ENCODE measurements around the gene CRMP1. TPM values are rescaled to one million over a fixed set of nuclear protein-coding genes. Genes with fewer than 3 reads are reported as not detected.

CRMP1 gene
- total and polyA plus RNA-seq, 2 of the 4 experiments (the other 2 are of a cell fraction), result 4.1 to 7.4 TPM

- no peak overlapping the region for H2BK15ac ChIP-seq (ENCODE audit: low read depth, low read length)
- H4K20me1 ChIP-seq (ENCODE audit: insufficient read depth, low read length), result no peaks in the 10 kb centered on the region; the same call in 1 of the 2 replicates
- dilution Hi-C loops (cut with HindIII; ENCODE audit: low sequenced_read_pairs, unreplicated experiment) (no loop called here), intact Hi-C loops (cut with micrococcal nuclease) (no loop called here), in situ Hi-C loops (cut with MboI; ENCODE audit: low sequenced_read_pairs) (no loop called here)
- no peak overlapping the region for H3K56ac ChIP-seq (ENCODE audit: extremely low read depth, insufficient read depth, low read length)
- no peak overlapping the region for H3K4me2 ChIP-seq (ENCODE audit: low read depth, low read length)
- H4K5ac ChIP-seq (ENCODE audit: low read depth, low read length), result no peak overlapping the region
- H3K9me1 ChIP-seq (ENCODE audit: insufficient read depth, low read length), result no peaks in the 10 kb centered on the region
- ATAC-seq (ENCODE audit: low read depth) (no peak), DNase-seq (no peak)
- H3K9me3 ChIP-seq (ENCODE audit: control insufficient read depth, insufficient read depth, low read length), result peaks cover 5% of the 10 kb centered on the region; the same call in 1 of the 2 replicates
- ChIA-PET CTCF (no interaction called here), POLR2A (ENCODE audit: unreplicated experiment) (no interaction called here)
- H3K27ac ChIP-seq (ENCODE audit: insufficient read depth, low read length), result no peak overlapping the region
- H3K27me3 ChIP-seq (ENCODE audit: control insufficient read depth, insufficient read depth, low read length), result peaks cover 45% of the 10 kb centered on the region
- no peak overlapping the region for H3K18ac ChIP-seq (ENCODE audit: low read depth, low read length)
- no peak overlapping the region for H2AK9ac ChIP-seq (replicated peaks; ENCODE audit: low read depth, low read length, poor library complexity)
- no peaks in the 10 kb centered on the region for H3K36me3 ChIP-seq (ENCODE audit: control insufficient read depth, insufficient read depth, low read length)
- H3K23ac ChIP-seq (ENCODE audit: low read depth, low read length), result no peak overlapping the region
- no peak overlapping the region for H2BK120ac ChIP-seq (ENCODE audit: low read depth, low read length)
- H3K4me3 ChIP-seq (ENCODE audit: insufficient read depth, low read depth, low read length), result no peak overlapping the region
- no peak overlapping the region for H3K14ac ChIP-seq (replicated peaks; ENCODE audit: low read depth, low read length)
- 74% methylated on average over 11 of the region's 13 CpGs; no CpG with 5 or more reads in 1 of the 2 experiments for WGBS, 2 experiments (ENCODE audit: extremely low coverage in 2 of 2, insufficient read length in 1 of 2)
- H3K79me1 ChIP-seq (ENCODE audit: low read depth in 1 of 2, low read length in 2 of 2), result no peaks in the 10 kb centered on the region
- H2AFZ ChIP-seq (replicated peaks; ENCODE audit: low read length, poor library complexity), result no peak overlapping the region
- H3K4me1 ChIP-seq (ENCODE audit: control insufficient read depth, insufficient read depth, low read length), result no peaks in the 10 kb centered on the region
- H2BK20ac ChIP-seq (ENCODE audit: low read depth, low read length), result no peak overlapping the region
- BruUV-seq (replicated peaks), result no TSS peak
- TF ChIP-seq CEBPB (IDR thresholded peaks at IDR 0.05; ENCODE audit: low read depth, low read length), result no peak
- no peak for TF ChIP-seq MAZ (IDR thresholded peaks at IDR 0.05; ENCODE audit: borderline replicate concordance, low read depth, low read length)
- TF ChIP-seq, protein P1, sequence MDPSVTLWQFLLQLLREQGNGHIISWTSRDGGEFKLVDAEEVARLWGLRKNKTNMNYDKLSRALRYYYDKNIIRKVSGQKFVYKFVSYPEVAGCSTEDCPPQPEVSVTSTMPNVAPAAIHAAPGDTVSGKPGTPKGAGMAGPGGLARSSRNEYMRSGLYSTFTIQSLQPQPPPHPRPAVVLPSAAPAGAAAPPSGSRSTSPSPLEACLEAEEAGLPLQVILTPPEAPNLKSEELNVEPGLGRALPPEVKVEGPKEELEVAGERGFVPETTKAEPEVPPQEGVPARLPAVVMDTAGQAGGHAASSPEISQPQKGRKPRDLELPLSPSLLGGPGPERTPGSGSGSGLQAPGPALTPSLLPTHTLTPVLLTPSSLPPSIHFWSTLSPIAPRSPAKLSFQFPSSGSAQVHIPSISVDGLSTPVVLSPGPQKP (IDR thresholded peaks at IDR 0.05; ENCODE audit: borderline replicate concordance, low read depth, low read length), result no peak
- TF ChIP-seq RFX5 (IDR thresholded peaks at IDR 0.05; ENCODE audit: low read depth, low read length), result no peak
- TF ChIP-seq MAFK (IDR thresholded peaks at IDR 0.05; ENCODE audit: low read depth, low read length), result no peak
- no peak for TF ChIP-seq NFE2L2 (IDR thresholded peaks at IDR 0.05; ENCODE audit: low read depth, low read length)
- TF ChIP-seq POLR2A (IDR thresholded peaks at IDR 0.05; ENCODE audit: low read depth, low read length), result no peak
- no peak for TF ChIP-seq CHD1 (IDR thresholded peaks at IDR 0.05; ENCODE audit: low read depth, low read length)
- no peak for TF ChIP-seq CTCF (conservative IDR thresholded peaks at IDR 0.05; ENCODE audit: low read depth, low read length)
- TF ChIP-seq, protein P2, sequence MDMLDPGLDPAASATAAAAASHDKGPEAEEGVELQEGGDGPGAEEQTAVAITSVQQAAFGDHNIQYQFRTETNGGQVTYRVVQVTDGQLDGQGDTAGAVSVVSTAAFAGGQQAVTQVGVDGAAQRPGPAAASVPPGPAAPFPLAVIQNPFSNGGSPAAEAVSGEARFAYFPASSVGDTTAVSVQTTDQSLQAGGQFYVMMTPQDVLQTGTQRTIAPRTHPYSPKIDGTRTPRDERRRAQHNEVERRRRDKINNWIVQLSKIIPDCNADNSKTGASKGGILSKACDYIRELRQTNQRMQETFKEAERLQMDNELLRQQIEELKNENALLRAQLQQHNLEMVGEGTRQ (IDR thresholded peaks at IDR 0.05; ENCODE audit: low read depth, low read length), result no peak
- no peak for TF ChIP-seq FOS (IDR thresholded peaks at IDR 0.05; ENCODE audit: low read depth, low read length)
- TF ChIP-seq RAD21 (IDR thresholded peaks at IDR 0.05; ENCODE audit: low read length), result no peak
- TF ChIP-seq MXI1 (IDR thresholded peaks at IDR 0.05; ENCODE audit: borderline replicate concordance, low read depth, low read length), result no peak
- TF ChIP-seq BHLHE40 (IDR thresholded peaks at IDR 0.05; ENCODE audit: low read depth, low read length), result no peak
- TF ChIP-seq SMC3 (IDR thresholded peaks at IDR 0.05; ENCODE audit: low read depth, low read length), result no peak
- TF ChIP-seq RCOR1 (IDR thresholded peaks at IDR 0.05; ENCODE audit: insufficient replicate concordance, low read length), result no peak
- no peak overlapping the region for H2BK5ac ChIP-seq (ENCODE audit: low read depth, low read length, poor library complexity, severe bottlenecking)
- H3K4ac ChIP-seq (ENCODE audit: low read depth, low read length), result no peak overlapping the region
- no peak overlapping the region for H2AK5ac ChIP-seq (ENCODE audit: low read depth, low read length)
- H4K8ac ChIP-seq (ENCODE audit: low read depth in 2 of 2, low read length in 2 of 2), result no peak overlapping the region
- no peak overlapping the region for H4K91ac ChIP-seq (ENCODE audit: insufficient read depth, low read depth, low read length)
- no peak overlapping the region for H3K9ac ChIP-seq (ENCODE audit: low read depth, low read length)
Measured at GRCh38 chr4:5897674-5898073, 4.8 kb upstream of the CRMP1 start.
